WTC11 (cell line): ENCODE measurements around the gene ITGA8. TPM values are rescaled to one million over a fixed set of nuclear protein-coding genes. Genes with fewer than 3 reads are reported as not detected.
"Not testable (repeated sequence)": the region's sequence is repeated elsewhere in the genome, so short reads cannot be mapped to it uniquely, and the experiment has no call there.

Source experiments
- ATAC-seq: fragments of 200-7000 bp; cut with Tn5 transposase; 2 replicates; pipeline ENCODE4 v1.10.0; 2021; ENCODE audit warnings: mild to moderate bottlenecking, moderate library complexity
- CTCF ChIA-PET: fragments of 300-600 bp; sonication (Branson Sonifier 250); formaldehyde crosslinking; loops from one replicate; lab custom pipeline; 2021; ENCODE audit warnings: antibody characterized with exemption; lab: Charles Lee
- POLR2A ChIA-PET: fragments of 350-600 bp; sonication (Branson Sonifier 250); formaldehyde crosslinking; loops from one replicate; lab custom pipeline; 2021; ENCODE audit warnings: antibody characterized with exemption; lab: Charles Lee
- DNase-seq: peaks from one replicate; pipeline ENCODE4 v3.0.0; 2021; ENCODE audit warnings: low spot score
- H3K27ac Mint-ChIP-seq: 2 replicates; pipeline ENCODE4 v1.8.0; 2021; ENCODE audit warnings: mixed read lengths
- H3K27me3 Mint-ChIP-seq: 2 replicates; pipeline ENCODE4 v1.8.0; 2021; ENCODE audit warnings: low read depth, mild to moderate bottlenecking, moderate library complexity, mixed read lengths
- H3K36me3 Mint-ChIP-seq: 2 replicates; pipeline ENCODE4 v1.8.0; 2021; ENCODE audit warnings: mixed read lengths
- H3K4me1 Mint-ChIP-seq: 2 replicates; pipeline ENCODE4 v1.8.0; 2022; ENCODE audit warnings: mixed read lengths
- H3K4me3 Mint-ChIP-seq: 2 replicates; pipeline ENCODE4 v1.8.0; 2021; ENCODE audit warnings: mild to moderate bottlenecking, moderate library complexity, mixed read lengths
- H3K9me3 Mint-ChIP-seq: 2 replicates; pipeline ENCODE4 v1.8.0; 2021; ENCODE audit warnings: mixed read lengths
- ATF3 ChIP-seq: sonication (generic); formaldehyde crosslinking; conservative IDR thresholded peaks from 2 replicates; pipeline ENCODE4 v1.8.1; 2022; ENCODE audit warnings: mild to moderate bottlenecking, missing genetic modification reagents
- CBFB ChIP-seq: sonication (generic); formaldehyde crosslinking; IDR thresholded peaks from 2 replicates; pipeline ENCODE4 v1.8.1; 2022; ENCODE audit warnings: mild to moderate bottlenecking, low read depth, missing genetic modification reagents
- CDX4 ChIP-seq: fragments of 250-450 bp; sonication (Bioruptor Pico); IDR thresholded peaks from 2 replicates; pipeline ENCODE4 v1.9.0; 2021; ENCODE audit warnings: moderate library complexity, mild to moderate bottlenecking, inconsistent platforms, borderline replicate concordance
- CREB1 ChIP-seq: sonication (generic); formaldehyde crosslinking; IDR thresholded peaks from 2 replicates; pipeline ENCODE4 v1.8.0; 2023; ENCODE audit warnings: mild to moderate bottlenecking, missing genetic modification reagents
- CREM ChIP-seq: sonication (generic); formaldehyde crosslinking; IDR thresholded peaks from 2 replicates; pipeline ENCODE4 v1.8.1; 2022; ENCODE audit warnings: mild to moderate bottlenecking, missing genetic modification reagents, moderate library complexity
- E2F1 ChIP-seq: sonication (generic); formaldehyde crosslinking; IDR thresholded peaks from 2 replicates; pipeline ENCODE4 v1.8.0; 2022; ENCODE audit warnings: mild to moderate bottlenecking, missing genetic modification reagents
- HMGXB4 ChIP-seq: sonication (generic); formaldehyde crosslinking; IDR thresholded peaks from 2 replicates; pipeline ENCODE4 v1.8.1; 2023; ENCODE audit warnings: mild to moderate bottlenecking, moderate library complexity, missing genetic modification reagents
- KAT7 ChIP-seq: sonication (generic); formaldehyde crosslinking; IDR thresholded peaks from 2 replicates; pipeline ENCODE4 v1.8.1; 2023; ENCODE audit warnings: missing genetic modification reagents, mild to moderate bottlenecking, borderline replicate concordance
- NR1H2 ChIP-seq: sonication (generic); formaldehyde crosslinking; IDR thresholded peaks from 2 replicates; pipeline ENCODE4 v1.9.0; 2021; ENCODE audit warnings: mild to moderate bottlenecking, moderate library complexity, missing genetic modification reagents
- PREB ChIP-seq: sonication (generic); formaldehyde crosslinking; IDR thresholded peaks from 2 replicates; pipeline ENCODE4 v1.8.1; 2022; ENCODE audit warnings: mild to moderate bottlenecking, missing genetic modification reagents, moderate library complexity, borderline replicate concordance
- PRRX2 ChIP-seq: fragments of 250-450 bp; sonication (Bioruptor Pico); IDR thresholded peaks from 2 replicates; pipeline ENCODE4 v1.8.0; 2021; ENCODE audit warnings: mild to moderate bottlenecking
- TEAD1 ChIP-seq: sonication (generic); formaldehyde crosslinking; IDR thresholded peaks from 2 replicates; pipeline ENCODE4 v1.8.0; 2022; ENCODE audit warnings: mild to moderate bottlenecking, missing genetic modification reagents
- USF1 ChIP-seq: sonication (generic); formaldehyde crosslinking; IDR thresholded peaks from 2 replicates; pipeline ENCODE4 v1.8.0; 2022; ENCODE audit warnings: mild to moderate bottlenecking, missing genetic modification reagents
- ZBTB43 ChIP-seq: sonication (generic); formaldehyde crosslinking; IDR thresholded peaks from 2 replicates; pipeline ENCODE4 v1.8.1; 2023; ENCODE audit warnings: mild to moderate bottlenecking, missing genetic modification reagents
- ZNF281 ChIP-seq: sonication (generic); formaldehyde crosslinking; IDR thresholded peaks from 2 replicates; pipeline ENCODE4 v1.8.0; 2023; ENCODE audit warnings: mild to moderate bottlenecking, missing genetic modification reagents
- total RNA-seq: library from RNA; stranded (reverse); gene quantifications from 3 replicates; pipeline ENCODE4 v1.2.3, GENCODE V29; 2021

The ITGA8 gene
- total RNA-seq, 1 experiment from 2014 or later = not detected

GRCh38 chr10:15763006-15763405, 43.3 kb upstream of the ITGA8 start:
- no peak for DNase-seq
- no peaks in the 10 kb centered on the region for H3K4me1 Mint-ChIP-seq
- no peaks in the 10 kb centered on the region for H3K36me3 Mint-ChIP-seq
- H3K27ac Mint-ChIP-seq = no peak overlapping the region
- POLR2A ChIA-PET = no interaction called here
- CTCF ChIA-PET = no interaction called here
- peaks cover 18% of the 10 kb centered on the region for H3K9me3 Mint-ChIP-seq
- H3K27me3 Mint-ChIP-seq = no peaks in the 10 kb centered on the region; the same call in 1 of the 2 replicates
- TF ChIP-seq CDX4 (CRISPR knock-in tag) = no peak
- TF ChIP-seq TEAD1 (CRISPR knock-in tag) = no peak
- TF ChIP-seq KAT7 = no peak
- TF ChIP-seq ZBTB43 (CRISPR knock-in tag) = no peak
- TF ChIP-seq CREM (CRISPR knock-in tag) = no peak
- TF ChIP-seq NR1H2 = no peak
- no peak for TF ChIP-seq ZNF281 (CRISPR knock-in tag)
- TF ChIP-seq PREB = no peak
- TF ChIP-seq USF1 = no peak
- TF ChIP-seq ATF3 = no peak
- TF ChIP-seq CBFB (CRISPR knock-in tag) = no peak
- TF ChIP-seq PRRX2 (CRISPR knock-in tag) = no peak
- no peak for TF ChIP-seq HMGXB4 (CRISPR knock-in tag)
- TF ChIP-seq E2F1 (CRISPR knock-in tag) = no peak
- TF ChIP-seq CREB1 (CRISPR knock-in tag) = no peak
- TF ChIP-seq, all 79 proteins: peak for 0
- H3K4me3 Mint-ChIP-seq = no peak overlapping the region
- no peak for ATAC-seq

- CTCF ChIA-PET, H3K27ac Mint-ChIP-seq, ATAC-seq, H3K4me3 Mint-ChIP-seq, POLR2A ChIA-PET, H3K4me1 Mint-ChIP-seq, DNase-seq, H3K27me3 Mint-ChIP-seq, H3K36me3 Mint-ChIP-seq: not testable (repeated sequence)
- H3K9me3 Mint-ChIP-seq = peaks cover 18% of the 10 kb centered on the region
Observed at GRCh38 chr10:15762239-15762638, 42.5 kb upstream of the ITGA8 start.

GRCh38 chr10:15761224-15761623, 41.5 kb upstream of the ITGA8 start:
- H3K4me1 Mint-ChIP-seq, ATAC-seq, H3K27me3 Mint-ChIP-seq, CTCF ChIA-PET, H3K4me3 Mint-ChIP-seq, POLR2A ChIA-PET, H3K27ac Mint-ChIP-seq, H3K36me3 Mint-ChIP-seq, DNase-seq: not testable (repeated sequence)
- peaks cover 18% of the 10 kb centered on the region for H3K9me3 Mint-ChIP-seq
